Bronchial epithelial cell (primary cell): ENCODE results near the gene FOXL3. TPM values are rescaled to one million over a fixed set of nuclear protein-coding genes. Genes with fewer than 3 reads are reported as not detected.

Source experiments
- DNase-seq: peaks from one replicate; pipeline ENCODE4 v3.0.0-alpha.2; 2010; ENCODE audit warnings: low read depth
- FAIRE-seq: peaks from 2 replicates; lab custom pipeline; 2011; peaks lifted over from hg19 to GRCh38; lab: Jason Lieb, UNC
- H3K27me3 ChIP-seq: 2 replicates; pipeline ENCODE4 v1.5.1; 2011; ENCODE audit warnings: low read length; ENCODE audit not compliant: control insufficient read depth, insufficient read depth
- H3K36me3 ChIP-seq: 2 replicates; pipeline ENCODE4 v1.5.1; 2011; ENCODE audit warnings: low read length; ENCODE audit not compliant: control insufficient read depth, insufficient read depth
- H3K4me3 ChIP-seq: 2 replicates; pipeline ENCODE4 v1.5.1; 2011; ENCODE audit warnings: mild to moderate bottlenecking, low read depth, low read length, control low read depth
- total RNA-seq: library from RNA; depleted of rRNA; stranded (reverse); fragments of >200 nt; gene quantifications from 2 replicates; pipeline ENCODE4 v1.2.1, GENCODE V29; 2014
- TF ChIP-seq, protein P1 (sequence below): IDR thresholded peaks from 2 replicates; pipeline ENCODE4 v1.5.1; 2011; ENCODE audit warnings: mild to moderate bottlenecking, moderate library complexity, low read length, control low read depth, inconsistent platforms; ENCODE audit not compliant: insufficient read depth, severe bottlenecking

Gene FOXL3
- total RNA-seq, 1 donor from 2014 or later, result not detected

- DNase-seq (no peak), FAIRE-seq (no peak)
- no peak overlapping the region for H3K4me3 ChIP-seq
- peaks cover 7% of the 10 kb centered on the region for H3K27me3 ChIP-seq
- TF ChIP-seq, protein P1, sequence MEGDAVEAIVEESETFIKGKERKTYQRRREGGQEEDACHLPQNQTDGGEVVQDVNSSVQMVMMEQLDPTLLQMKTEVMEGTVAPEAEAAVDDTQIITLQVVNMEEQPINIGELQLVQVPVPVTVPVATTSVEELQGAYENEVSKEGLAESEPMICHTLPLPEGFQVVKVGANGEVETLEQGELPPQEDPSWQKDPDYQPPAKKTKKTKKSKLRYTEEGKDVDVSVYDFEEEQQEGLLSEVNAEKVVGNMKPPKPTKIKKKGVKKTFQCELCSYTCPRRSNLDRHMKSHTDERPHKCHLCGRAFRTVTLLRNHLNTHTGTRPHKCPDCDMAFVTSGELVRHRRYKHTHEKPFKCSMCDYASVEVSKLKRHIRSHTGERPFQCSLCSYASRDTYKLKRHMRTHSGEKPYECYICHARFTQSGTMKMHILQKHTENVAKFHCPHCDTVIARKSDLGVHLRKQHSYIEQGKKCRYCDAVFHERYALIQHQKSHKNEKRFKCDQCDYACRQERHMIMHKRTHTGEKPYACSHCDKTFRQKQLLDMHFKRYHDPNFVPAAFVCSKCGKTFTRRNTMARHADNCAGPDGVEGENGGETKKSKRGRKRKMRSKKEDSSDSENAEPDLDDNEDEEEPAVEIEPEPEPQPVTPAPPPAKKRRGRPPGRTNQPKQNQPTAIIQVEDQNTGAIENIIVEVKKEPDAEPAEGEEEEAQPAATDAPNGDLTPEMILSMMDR, result no peak
- no peaks in the 10 kb centered on the region for H3K36me3 ChIP-seq
Observed at GRCh38 chr7:280461-280860, 9.5 kb upstream of the FOXL3 start.

DNA sequence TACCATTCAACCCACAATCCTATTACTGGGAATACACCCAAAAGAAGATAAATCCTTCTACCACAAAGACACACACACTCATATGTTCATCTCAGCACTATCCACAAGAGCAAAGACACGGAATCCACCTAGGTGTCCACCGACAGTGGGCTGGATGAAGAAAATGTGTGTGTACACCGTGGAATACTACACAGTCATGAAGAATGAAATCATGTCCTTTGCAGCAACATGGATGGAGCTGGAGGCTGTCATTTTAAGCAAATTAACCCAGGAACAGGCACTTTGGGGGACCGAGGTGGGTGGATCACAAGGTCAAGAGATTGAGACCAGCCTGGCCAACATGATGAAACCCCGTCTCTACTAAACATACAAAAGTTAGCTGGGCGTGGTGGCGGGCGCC is 8.3 kb upstream of the FOXL3 start:
- H3K4me3 ChIP-seq, result no peak overlapping the region
- H3K27me3 ChIP-seq, result peaks cover 9% of the 10 kb centered on the region
- H3K36me3 ChIP-seq, result no peaks in the 10 kb centered on the region
- FAIRE-seq (no peak), DNase-seq (no peak)
- TF ChIP-seq, protein P1, result no peak

- Histone ChIP-seq H3K4me3 (no peak overlapping the region), H3K27me3 (peaks cover 9% of the 10 kb centered on the region), H3K36me3 (no peaks in the 10 kb centered on the region)
- TF ChIP-seq, protein P1, result no peak
- DNase-seq, result no peak
- no peak for FAIRE-seq
Observed at GRCh38 chr7:282621-283020, 7.3 kb upstream of the FOXL3 start.

- H3K27me3 ChIP-seq, result peaks cover 21% of the 10 kb centered on the region
- TF ChIP-seq, protein P1, result no peak
- H3K36me3 ChIP-seq, result no peaks in the 10 kb centered on the region
- DNase-seq (no peak), FAIRE-seq (no peak)
- H3K4me3 ChIP-seq, result no peak overlapping the region
Observed at GRCh38 chr7:284762-285722, 4.9 kb upstream of the FOXL3 start.

DNA sequence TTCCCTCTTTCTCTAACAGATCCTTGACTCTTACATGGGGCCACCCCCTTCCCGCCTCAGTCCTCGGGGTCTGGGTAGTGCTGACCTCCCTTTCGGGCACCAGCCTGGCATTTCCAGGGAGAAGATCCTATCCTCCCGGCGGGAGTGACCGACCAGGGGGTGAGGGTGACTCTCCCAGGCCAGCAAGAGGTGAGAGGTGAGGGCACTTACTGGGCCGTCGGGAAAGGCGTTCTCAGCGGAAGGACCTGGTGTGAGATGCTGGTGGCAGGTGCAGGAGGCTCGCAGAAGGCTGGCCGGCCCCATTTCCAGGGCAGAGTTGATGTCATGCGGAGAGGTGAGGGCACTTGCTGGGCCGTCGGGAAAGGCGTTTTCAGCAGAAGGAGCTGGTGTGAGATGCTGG is 4.2 kb upstream of the FOXL3 start:
- TF ChIP-seq, protein P1, result no peak
- DNase-seq (no peak), FAIRE-seq (no peak)
- no peak overlapping the region for H3K4me3 ChIP-seq
- no peaks in the 10 kb centered on the region for H3K36me3 ChIP-seq
- peaks cover 28% of the 10 kb centered on the region for H3K27me3 ChIP-seq
